ENCODE results near the gene WDR73.
"Not testable (repeated sequence)": the region's sequence is repeated elsewhere in the genome, so short reads cannot be mapped to it uniquely, and the experiment has no call there.

Gene WDR73

DNA sequence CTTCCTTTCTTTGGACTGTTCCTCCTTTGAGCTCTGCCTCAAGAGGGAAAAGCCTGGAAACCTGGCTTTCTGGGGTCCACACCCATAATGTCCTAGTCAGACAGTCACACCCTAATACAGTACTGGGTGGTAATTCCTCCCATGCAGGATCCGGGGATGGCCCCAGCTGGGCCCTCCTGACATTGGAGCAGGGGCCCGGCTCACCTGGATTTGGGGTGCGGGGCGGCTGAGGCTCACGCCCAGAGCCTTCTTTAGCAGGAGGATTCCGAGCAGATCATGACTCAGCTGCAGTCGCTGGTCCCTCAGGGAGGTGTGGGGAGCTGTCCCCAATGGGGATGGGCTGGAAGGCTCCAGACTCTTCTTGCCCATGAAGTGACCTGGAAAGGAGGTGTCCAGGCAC is 2.9 kb upstream of the WDR73 start:
- DNase-seq: no peak

- DNase-seq: peak; percentile 65
Measured at GRCh38 chr15:84654689-84655453, 788 bp upstream of the WDR73 start.

GRCh38 chr15:84653584-84653909 is 536 bp downstream of the WDR73 start:
- no peak for DNase-seq

DNA sequence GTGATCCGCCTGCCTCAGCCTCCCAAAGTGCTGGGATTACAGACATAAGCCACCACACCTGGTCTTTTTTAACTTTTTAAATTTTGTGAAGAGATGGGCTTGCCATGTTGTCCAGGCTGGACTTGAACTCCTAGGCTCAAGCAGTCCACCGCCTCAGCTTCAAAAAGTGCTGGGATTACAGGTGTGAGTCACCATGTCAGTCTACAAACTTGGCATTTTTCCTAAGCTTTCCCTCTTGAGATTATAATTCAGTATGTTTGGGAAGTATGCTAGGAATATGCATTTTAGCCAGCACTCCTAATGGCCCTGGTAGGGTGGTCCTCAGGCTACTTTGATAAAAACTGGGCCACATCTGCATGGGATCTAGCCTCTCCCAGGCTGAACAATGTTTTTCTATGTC is 4.4 kb downstream of the WDR73 start:
- DNase-seq: no peak

DNA sequence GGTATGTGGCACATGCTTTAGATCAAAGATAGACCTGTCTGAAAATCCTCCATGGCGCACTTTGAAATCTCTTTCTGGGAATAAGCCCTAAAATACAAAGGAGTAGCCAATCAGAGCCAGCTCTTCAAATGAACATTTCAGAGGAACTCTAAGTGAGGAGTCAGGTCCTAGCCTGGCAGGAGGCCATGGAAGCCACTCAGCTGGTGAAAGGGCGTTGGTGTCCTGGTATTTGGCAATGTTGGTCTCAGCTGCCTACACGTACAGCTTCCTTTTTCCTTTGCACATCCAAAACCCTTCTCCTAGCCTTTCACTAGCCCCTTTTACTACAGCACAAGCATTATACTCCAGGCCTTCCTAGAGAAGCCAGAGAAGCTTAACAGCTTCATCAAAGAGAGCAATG is 5.5 kb downstream of the WDR73 start:
- DNase-seq: no peak

GRCh38 chr15:84647726-84648125 is 6.4 kb downstream of the WDR73 start:
- no peak for DNase-seq

DNA sequence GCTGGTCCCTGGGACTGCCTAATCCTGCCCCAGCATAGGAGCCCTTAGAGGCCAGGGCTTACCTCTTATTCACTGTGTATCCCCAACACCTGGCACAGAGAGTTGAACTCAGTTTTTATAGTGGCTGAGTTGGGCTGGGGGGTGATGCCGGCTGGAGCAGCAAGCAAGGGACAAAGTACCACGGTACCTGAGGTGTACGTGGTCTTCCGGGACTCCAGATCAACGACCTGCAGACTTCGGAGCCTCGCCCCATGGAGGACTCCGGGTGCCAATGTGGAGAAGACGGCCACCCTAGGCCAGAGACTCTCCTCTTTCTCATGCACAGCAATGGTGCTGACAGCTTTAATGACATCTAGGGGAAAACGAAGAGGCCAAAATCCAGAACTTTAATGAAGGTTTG is 8.1 kb downstream of the WDR73 start:
- DNase-seq: no peak

- DNase-seq: no peak
Measured at GRCh38 chr15:84645496-84645895, 8.6 kb downstream of the WDR73 start.

DNA sequence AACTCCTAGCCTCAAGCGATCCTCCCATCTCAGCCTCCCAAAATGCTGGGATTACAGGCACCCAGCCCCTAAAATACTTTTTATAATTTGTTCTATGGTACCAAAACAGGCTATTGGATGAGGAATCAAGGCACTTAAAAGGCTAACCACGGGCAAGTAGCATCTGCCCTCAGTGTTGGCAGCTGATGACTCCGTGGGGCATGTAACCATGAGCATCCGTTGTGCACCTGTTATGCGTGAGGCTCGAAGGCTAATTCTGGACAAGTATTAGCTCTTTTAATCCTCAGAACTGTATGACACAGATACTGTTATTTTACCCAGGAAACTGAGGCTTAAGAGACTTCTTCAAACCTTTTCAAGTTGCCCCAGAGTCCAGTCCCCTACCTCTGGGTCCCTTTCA is 10.2 kb downstream of the WDR73 start:
- no peak for DNase-seq

DNA sequence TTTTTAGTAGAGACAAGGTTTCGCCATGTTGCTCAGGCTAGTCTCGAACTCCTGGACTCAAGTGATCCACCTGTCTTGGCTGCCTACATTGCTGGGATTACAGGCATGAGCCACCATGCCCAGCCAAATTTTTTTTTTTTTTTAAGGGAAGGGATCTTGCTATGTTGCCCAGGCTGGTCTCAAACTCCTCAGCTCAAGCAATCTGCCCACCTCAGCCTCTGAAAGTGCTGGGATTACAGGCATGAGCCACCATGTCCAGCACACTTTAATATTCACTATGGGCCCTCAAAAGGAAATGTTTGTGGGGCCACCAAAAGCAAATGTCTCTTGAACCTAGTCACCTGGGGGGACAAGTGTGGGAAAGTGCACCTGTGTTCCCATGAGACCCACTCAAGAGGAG is 11.4 kb downstream of the WDR73 start:
- DNase-seq: not testable (repeated sequence)

DNA sequence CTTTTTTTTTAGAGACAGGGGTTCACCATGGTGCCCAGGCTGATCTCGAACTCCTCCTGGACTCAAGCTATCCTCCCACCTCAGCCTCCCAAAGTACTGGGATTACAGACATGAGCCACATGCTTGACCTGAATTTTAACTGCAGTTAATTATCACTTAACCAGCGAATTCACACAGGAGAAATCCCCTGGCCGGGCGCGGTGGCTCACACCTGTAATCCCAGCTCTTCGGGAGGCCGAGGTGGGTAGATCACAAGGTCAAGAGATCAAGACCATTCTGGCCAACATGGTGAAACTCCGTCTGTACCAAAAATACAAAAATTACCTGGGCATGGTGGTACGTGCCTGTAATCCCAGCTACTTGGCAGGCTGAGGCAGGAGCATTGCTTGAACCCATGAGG is 12.2 kb downstream of the WDR73 start:
- not testable (repeated sequence) for DNase-seq

DNA sequence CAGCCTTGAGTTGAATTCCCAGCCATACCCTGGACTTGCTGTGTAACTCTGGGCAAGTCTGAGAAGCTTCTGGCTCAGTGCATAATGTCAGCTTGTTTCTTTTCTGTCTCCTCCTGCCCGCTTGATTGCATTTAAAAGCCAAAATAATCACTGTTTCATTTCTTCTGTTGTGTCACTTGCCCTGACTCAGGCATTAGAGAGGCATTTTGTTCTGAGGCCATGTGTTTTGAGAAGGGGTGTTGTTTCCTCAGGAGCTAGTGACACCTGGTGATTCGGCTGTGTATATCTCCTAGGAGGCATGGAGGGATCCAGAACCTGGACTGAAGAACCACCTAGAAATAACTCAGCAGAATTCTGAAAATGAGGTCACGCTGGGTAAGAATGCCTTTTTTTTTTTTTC is 16.0 kb downstream of the WDR73 start:
- no peak for DNase-seq

DNA sequence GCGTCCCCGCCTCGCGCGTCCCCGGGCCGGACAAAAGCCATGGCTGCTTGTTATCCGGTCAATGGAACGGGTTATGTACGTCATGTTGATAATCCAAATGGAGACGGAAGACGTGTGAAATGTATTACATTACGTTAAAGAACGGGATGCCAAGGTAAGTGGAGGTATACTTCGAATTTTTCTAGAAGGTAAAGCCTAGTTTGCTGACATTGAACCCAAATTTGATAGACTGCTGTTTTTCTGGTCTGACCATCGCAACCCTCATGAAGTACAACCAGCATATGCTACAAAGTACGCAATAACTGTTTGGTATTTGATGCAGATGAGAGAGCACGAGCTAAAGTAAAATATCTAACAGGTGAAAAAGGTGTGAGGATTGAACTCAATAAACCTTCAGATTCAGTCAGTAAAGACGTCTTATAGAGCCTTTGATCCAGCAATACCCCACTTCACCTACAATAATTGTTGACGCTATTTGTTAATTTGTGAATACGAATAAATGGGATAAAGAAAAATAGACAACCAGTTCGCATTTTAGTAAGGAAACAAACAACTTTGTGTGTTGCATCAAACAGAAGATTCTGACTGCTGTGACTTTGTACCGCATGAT is 19.8 kb downstream of the WDR73 start:
- no peak for DNase-seq

DNA sequence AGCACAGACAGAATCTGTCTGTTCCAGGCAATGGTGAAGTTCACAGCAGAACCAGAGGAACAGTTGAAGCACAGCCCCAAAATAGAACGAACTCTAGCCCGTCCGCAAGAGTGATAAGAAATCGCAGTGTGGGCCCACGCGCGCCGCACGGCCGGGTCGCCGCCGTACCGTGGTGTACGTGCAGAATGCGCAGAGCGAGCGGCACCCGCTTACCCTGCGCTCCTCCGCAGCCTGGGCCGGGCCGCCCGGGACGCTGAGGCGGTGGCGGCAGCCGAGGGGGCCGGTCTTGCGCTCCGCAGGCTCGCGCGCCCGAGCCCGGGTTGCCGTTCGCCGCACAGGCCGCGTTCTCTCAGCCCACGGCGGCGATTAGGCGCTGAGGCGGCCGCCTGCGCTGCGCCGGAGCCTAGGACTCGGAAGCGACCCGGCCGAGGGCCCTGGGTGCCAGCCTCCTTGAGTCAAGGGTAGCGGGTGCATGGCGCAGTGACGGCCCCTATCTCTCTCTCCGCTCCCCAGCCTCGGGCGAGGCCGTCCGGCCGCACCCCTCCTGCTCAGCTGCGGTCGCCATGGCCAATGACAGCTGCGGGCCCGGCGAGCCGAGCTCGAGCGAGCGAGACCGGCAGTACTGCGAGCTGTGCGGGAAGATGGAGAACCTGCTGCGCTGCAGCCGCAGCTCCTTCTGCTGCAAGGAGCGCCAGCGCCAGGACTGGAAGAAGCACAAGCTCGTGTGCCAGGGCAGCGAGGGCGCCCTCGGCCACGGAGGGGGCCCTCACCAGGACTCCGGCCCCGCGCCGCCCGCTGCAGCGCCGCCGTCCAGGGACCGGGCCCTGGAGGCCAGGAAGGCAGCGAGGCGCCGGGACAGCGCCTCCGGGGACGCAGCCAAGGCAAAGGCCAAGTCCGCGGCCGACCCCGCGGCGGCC is 20.5 kb downstream of the WDR73 start:
- DNase-seq: no peak

GRCh38 chr15:84631706-84632272 is 22.3 kb downstream of the WDR73 start:
- DNase-seq: no peak

- DNase-seq: no peak
Measured at GRCh38 chr15:84629033-84629432, 25.1 kb downstream of the WDR73 start.

- DNase-seq: no peak
Measured at GRCh38 chr15:84625123-84625522, 29.0 kb downstream of the WDR73 start.

DNA sequence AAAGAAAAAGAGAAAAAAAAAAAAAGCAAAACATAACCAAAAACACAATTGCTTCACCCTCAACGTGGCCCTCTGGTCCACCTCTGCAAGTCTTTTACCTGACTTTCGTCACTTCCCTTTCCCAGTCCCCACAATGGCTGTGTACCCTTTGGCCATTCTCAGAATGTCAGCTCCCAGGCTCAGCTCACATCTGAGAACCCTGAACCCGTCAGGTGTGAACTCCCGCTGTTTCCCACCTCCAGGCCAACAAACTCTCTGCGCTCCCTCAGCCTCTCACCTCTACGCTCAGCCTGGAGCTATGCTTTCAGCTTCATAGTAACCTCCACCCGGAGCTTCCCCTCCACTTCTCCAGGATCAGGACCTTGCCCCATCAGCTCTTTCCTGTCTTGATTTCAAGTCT is 29.7 kb downstream of the WDR73 start:
- no peak for DNase-seq

DNA sequence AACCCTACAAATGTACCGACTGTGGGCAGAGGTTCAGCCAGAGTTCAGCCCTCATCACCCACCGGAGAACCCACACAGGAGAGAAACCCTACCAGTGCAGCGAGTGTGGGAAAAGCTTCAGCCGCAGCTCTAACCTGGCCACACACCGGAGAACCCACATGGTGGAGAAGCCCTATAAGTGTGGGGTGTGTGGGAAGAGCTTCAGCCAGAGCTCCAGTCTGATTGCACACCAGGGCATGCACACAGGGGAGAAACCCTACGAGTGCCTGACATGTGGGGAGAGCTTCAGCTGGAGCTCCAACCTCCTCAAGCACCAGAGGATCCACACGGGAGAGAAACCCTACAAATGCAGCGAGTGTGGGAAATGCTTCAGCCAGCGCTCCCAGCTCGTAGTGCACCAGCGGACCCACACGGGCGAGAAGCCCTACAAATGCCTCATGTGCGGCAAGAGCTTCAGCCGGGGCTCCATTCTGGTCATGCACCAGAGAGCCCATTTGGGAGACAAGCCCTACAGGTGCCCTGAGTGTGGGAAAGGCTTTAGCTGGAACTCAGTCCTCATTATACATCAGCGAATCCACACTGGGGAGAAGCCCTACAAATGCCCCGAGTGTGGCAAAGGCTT is 32.6 kb downstream of the WDR73 start:
- DNase-seq: no peak

DNA sequence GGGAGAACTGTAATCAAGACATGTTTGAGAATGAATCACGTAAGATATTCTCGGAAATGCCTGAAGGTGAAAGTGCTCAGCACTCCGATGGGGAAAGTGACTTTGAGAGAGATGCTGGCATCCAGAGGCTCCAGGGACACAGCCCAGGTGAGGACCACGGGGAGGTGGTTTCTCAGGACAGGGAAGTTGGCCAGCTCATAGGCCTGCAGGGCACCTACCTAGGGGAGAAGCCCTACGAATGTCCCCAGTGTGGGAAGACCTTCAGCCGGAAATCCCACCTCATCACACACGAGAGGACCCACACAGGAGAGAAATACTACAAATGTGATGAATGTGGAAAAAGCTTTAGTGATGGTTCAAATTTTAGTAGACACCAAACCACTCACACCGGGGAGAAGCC is 33.5 kb downstream of the WDR73 start:
- DNase-seq: no peak

GRCh38 chr15:84616235-84616634 is 37.8 kb downstream of the WDR73 start:
- no peak for DNase-seq

- no peak for DNase-seq
Measured at GRCh38 chr15:84611631-84612030, 42.5 kb downstream of the WDR73 start.
